Brain microvascular endothelial cell (primary cell): ENCODE data around the gene TMEM59.
"Not testable (repeated sequence)": the region's sequence is repeated elsewhere in the genome, so short reads cannot be mapped to it uniquely, and the experiment has no call there.

Source experiments
- DNase-seq: peaks from one replicate; pipeline ENCODE4 v3.0.0-alpha.2; 2020
- H3K27ac ChIP-seq: fragments of 250-450 bp; sonication (Bioruptor Pico); 2 replicates; pipeline ENCODE4 v1.5.1; 2020; ENCODE audit warnings: mild to moderate bottlenecking, moderate library complexity
- H3K27me3 ChIP-seq: fragments of 250-450 bp; sonication (Bioruptor Pico); replicated peaks from 2 replicates; pipeline ENCODE4 v1.5.1; 2020; ENCODE audit warnings: mild to moderate bottlenecking
- H3K36me3 ChIP-seq: fragments of 250-450 bp; sonication (Bioruptor Pico); replicated peaks from 2 replicates; pipeline ENCODE4 v1.5.1; 2020; ENCODE audit warnings: mild to moderate bottlenecking
- H3K4me3 ChIP-seq: 2 replicates; pipeline ENCODE4 v1.5.1; 2011; ENCODE audit warnings: low read depth, mild to moderate bottlenecking, control low read depth, low read length, moderate library complexity
- in situ Hi-C: cut with HindIII; loops from 2 replicates; pipeline ENCODE4 v1.10.0; 2017; ENCODE audit warnings: low sequenced_read_pairs, low pct_ligation_motif_present
- TF ChIP-seq, protein P1 (sequence below): IDR thresholded peaks from 2 replicates; pipeline ENCODE4 v1.5.1; 2011; ENCODE audit warnings: low read depth, mild to moderate bottlenecking, moderate library complexity, low read length, control low read depth, inconsistent platforms; ENCODE audit errors: missing control alignments

Gene TMEM59

DNA sequence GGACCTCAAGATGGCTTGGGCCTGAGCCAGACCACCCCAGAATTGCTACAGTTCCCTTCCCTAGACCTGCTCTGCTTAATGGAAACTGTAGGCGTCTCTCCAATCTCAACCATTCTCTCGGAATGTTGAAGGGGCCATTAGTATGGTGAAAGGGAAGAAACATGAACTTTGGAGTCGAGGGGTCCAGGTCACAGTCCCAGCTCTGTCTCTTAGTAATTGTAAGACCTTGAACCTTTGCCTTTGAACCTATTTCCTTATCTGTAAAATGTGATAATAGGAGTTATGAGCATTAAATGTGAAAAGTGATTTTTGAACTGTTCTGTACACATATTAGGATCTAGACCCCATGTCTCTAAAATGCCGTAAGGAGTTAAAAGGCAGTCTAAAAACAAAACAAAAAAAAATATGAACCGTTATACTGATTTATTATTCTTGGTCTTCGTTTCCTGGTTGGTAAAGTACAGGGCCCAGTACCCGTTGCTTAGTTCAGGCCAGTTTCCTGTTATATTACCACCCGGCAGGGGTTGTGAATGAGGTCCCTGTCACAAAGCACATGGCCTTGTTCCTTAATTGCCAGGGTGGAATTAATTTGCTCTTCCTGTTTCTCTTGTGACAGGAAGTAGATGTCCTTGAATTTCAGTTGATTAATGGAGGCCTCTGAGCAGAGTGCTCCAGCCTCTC is 42.7 kb upstream of the TMEM59 start:
- in situ Hi-C loops, result no loop called here
- H3K27me3 ChIP-seq, result no peaks in the 10 kb centered on the region
- TF ChIP-seq, protein P1, sequence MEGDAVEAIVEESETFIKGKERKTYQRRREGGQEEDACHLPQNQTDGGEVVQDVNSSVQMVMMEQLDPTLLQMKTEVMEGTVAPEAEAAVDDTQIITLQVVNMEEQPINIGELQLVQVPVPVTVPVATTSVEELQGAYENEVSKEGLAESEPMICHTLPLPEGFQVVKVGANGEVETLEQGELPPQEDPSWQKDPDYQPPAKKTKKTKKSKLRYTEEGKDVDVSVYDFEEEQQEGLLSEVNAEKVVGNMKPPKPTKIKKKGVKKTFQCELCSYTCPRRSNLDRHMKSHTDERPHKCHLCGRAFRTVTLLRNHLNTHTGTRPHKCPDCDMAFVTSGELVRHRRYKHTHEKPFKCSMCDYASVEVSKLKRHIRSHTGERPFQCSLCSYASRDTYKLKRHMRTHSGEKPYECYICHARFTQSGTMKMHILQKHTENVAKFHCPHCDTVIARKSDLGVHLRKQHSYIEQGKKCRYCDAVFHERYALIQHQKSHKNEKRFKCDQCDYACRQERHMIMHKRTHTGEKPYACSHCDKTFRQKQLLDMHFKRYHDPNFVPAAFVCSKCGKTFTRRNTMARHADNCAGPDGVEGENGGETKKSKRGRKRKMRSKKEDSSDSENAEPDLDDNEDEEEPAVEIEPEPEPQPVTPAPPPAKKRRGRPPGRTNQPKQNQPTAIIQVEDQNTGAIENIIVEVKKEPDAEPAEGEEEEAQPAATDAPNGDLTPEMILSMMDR, result no peak
- no peak overlapping the region for H3K27ac ChIP-seq
- H3K4me3 ChIP-seq, result no peak overlapping the region
- no peaks in the 10 kb centered on the region for H3K36me3 ChIP-seq
- DNase-seq, result no peak

DNA sequence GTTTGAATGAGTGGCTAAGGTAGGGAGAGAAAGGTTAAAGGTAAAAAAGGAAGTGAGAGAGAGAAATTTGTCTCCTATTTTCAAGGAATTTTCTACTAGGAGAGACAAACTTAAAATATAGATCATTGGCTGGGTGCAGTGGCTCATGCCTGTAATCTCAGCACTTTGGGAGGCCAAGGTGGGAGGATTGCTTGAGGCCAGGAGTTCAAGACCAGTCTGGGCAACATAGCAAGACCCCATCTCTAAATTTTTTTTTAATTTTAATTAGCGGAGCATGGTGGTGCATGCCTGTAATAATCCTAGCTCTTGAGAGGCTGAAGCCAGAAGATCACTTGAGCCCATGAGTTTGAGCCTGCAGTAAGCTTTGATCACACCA is 41.7 kb upstream of the TMEM59 start:
- H3K4me3 ChIP-seq, DNase-seq, H3K27ac ChIP-seq, H3K27me3 ChIP-seq, in situ Hi-C loops, H3K36me3 ChIP-seq: not testable (repeated sequence)

DNA sequence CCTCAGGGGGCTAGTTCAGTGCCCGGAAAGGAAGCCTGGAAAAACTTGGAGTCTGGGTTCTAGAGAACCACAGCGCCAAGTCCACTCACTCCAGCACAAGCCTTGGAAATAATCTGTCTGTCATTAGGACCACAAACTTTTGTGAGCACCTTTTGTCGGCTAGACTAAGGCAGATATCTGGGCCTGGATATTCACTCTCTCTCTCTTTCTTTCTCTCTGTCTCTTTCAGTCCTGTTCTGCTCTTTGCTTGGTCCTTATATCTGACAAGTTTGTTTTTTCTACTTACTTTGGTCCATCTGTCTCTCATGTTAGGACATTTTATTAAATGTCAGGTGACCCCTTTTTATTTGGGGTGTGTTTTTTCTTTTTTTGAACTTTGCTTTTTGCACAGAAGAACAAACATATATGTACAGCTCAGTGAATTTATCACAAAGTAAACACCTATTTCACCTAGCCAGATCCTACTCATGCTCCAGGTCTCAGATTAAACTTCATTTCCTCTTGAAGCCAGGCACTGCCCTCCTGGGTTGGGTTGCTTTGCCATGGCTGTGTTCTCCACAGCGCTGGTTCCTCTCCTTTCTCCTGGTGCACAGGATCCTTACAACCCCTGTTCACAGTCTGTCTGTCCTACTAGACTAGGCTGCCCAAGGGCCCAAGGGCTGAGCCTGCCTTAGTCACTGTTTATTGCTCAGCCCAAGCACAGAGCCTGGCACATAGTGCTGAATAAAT is 41.2 kb upstream of the TMEM59 start:
- DNase-seq, result no peak
- Histone ChIP-seq H3K36me3 (no peaks in the 10 kb centered on the region), H3K4me3 (no peak overlapping the region), H3K27me3 (no peaks in the 10 kb centered on the region), H3K27ac (no peak overlapping the region)
- TF ChIP-seq, protein P1, result no peak
- in situ Hi-C loops, result no loop called here

DNA sequence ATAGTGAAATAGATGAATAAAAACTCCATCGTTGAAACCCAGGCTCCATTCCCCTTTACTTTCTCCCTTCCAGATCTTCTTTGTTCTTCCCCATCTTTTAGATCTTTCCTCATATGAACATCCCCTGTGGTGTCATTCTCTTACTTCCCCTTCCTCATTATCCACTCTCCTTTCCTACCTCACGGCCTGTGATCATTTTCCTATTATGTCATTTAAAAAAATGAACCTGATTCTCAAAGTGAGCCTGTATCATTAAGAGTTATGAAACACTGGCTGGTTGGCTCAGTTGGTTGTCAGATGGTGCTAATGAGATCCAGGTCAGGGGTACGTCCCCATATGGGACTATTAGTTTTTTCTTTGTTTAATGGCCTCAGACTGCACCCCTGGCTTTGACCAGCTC is 38.7 kb upstream of the TMEM59 start:
- no peaks in the 10 kb centered on the region for H3K36me3 ChIP-seq
- in situ Hi-C loops, result no loop called here
- H3K4me3 ChIP-seq, result no peak overlapping the region
- H3K27me3 ChIP-seq, result no peaks in the 10 kb centered on the region
- DNase-seq, result no peak
- no peak overlapping the region for H3K27ac ChIP-seq
- TF ChIP-seq, protein P1, result no peak

DNA sequence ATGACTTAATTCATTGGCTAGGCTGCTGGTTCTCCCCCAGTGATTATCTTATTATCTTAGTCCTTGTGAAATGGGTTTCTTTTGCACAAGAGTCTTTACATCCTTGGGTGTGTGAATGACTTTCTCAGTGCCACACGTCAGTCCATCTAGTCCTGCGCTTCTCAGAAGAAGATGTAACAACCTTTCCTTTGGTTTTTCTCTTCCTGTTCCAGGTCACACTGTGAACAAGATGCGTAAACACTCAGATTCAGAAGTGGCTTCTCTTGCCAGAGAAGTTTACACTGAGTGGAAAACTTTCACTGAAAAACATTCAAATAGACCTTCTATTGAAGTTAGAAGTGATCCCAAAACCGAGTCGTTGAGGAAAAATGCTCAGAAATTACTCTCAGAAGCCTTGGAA is 35.4 kb upstream of the TMEM59 start:
- Histone ChIP-seq H3K36me3 (no peaks in the 10 kb centered on the region), H3K4me3 (no peak overlapping the region), H3K27ac (no peak overlapping the region), H3K27me3 (no peaks in the 10 kb centered on the region)
- in situ Hi-C loops, result no loop called here
- TF ChIP-seq, protein P1, result no peak
- no peak for DNase-seq

DNA sequence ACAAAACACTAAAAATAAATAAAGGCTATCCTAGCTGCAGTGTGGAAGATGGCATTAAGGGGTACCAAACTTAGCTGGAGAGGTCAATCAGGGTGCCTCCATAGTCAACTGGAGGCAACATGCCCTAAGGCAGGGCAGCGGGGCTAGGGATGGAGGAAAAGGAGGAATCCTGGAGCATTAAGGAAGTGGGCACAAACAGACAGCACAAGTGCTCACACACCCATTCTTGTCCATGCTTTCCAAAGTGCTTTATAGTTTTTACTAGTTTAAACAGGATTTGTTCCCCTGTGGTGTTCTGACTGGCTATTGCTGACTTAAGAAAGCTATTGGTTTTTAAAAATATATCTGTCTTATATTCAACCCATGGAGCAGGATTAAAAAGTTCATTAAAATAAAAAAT is 33.8 kb upstream of the TMEM59 start:
- Histone ChIP-seq H3K4me3 (no peak overlapping the region), H3K36me3 (no peaks in the 10 kb centered on the region), H3K27ac (no peak overlapping the region), H3K27me3 (no peaks in the 10 kb centered on the region)
- TF ChIP-seq, protein P1, result no peak
- in situ Hi-C loops, result no loop called here
- DNase-seq, result no peak
